IMR-90 (cell line): ENCODE measurements around the gene VSIR. TPM values are rescaled to one million over a fixed set of nuclear protein-coding genes. Genes with fewer than 3 reads are reported as not detected.

Experiments
- ATAC-seq: fragments of 200-7000 bp; cut with Tn5 transposase; 2 replicates; pipeline ENCODE4 v1.9.1; 2020; ENCODE audit warnings: low read depth, mild to moderate bottlenecking, moderate library complexity
- BruUV-seq: library from RNA; stranded (reverse); fragments of 400-500 nt; replicated peaks from 2 replicates; lab custom pipeline; 2021; lab: Mats Ljungman, UMichigan
- CTCF ChIA-PET: fragments of 300-600 bp; formaldehyde crosslinking; extraction: SDS; loops from one replicate; lab custom pipeline; 2021; ENCODE audit warnings: antibody characterized with exemption; lab: Yijun Ruan, JAX
- POLR2A ChIA-PET: fragments of 300-600 bp; sonication (Branson Sonifier 250); formaldehyde crosslinking; loops from one replicate; lab custom pipeline; 2022; ENCODE audit warnings: antibody characterized with exemption; ENCODE audit not compliant: unreplicated experiment; lab: Charles Lee
- DNase-seq: peaks from one replicate; pipeline ENCODE4 v3.0.0; 2013
- H2AFZ ChIP-seq: replicated peaks from 2 replicates; pipeline ENCODE3; 2013; ENCODE audit warnings: low read length, mild to moderate bottlenecking; ENCODE audit not compliant: poor library complexity
- H2AK5ac ChIP-seq: 2 replicates; pipeline ENCODE4 v1.6.1; 2013; ENCODE audit warnings: low read depth, low read length, inconsistent platforms
- H2AK9ac ChIP-seq: replicated peaks from 2 replicates; pipeline ENCODE3; 2013; ENCODE audit warnings: mild to moderate bottlenecking, low read depth, low read length, moderate library complexity; ENCODE audit not compliant: poor library complexity
- H2BK120ac ChIP-seq: 2 replicates; pipeline ENCODE4 v1.6.1; 2013; ENCODE audit warnings: low read depth, low read length, inconsistent platforms
- H2BK15ac ChIP-seq: 3 replicates; pipeline ENCODE4 v1.6.1; 2013; ENCODE audit warnings: low read depth, low read length, inconsistent platforms
- H2BK20ac ChIP-seq: 2 replicates; pipeline ENCODE4 v1.6.1; 2013; ENCODE audit warnings: low read depth, mild to moderate bottlenecking, inconsistent platforms, low read length, moderate library complexity
- H2BK5ac ChIP-seq: 2 replicates; pipeline ENCODE4 v1.6.1; 2013; ENCODE audit warnings: mild to moderate bottlenecking, low read depth, low read length, inconsistent platforms; ENCODE audit not compliant: poor library complexity, severe bottlenecking
- H3K14ac ChIP-seq: replicated peaks from 2 replicates; pipeline ENCODE4 v1.6.1; 2013; ENCODE audit warnings: low read depth, low read length, inconsistent platforms
- H3K18ac ChIP-seq: 2 replicates; pipeline ENCODE4 v1.6.1; 2013; ENCODE audit warnings: low read depth, low read length, control low read depth
- H3K23ac ChIP-seq: 2 replicates; pipeline ENCODE4 v1.6.1; 2013; ENCODE audit warnings: low read depth, low read length, inconsistent platforms
- H3K27ac ChIP-seq: 2 replicates; pipeline ENCODE4 v1.5.1; 2013; ENCODE audit warnings: mild to moderate bottlenecking, control low read depth, low read length; ENCODE audit not compliant: insufficient read depth
- H3K27me3 ChIP-seq: 2 replicates; pipeline ENCODE4 v1.6.1; 2013; ENCODE audit warnings: low read length; ENCODE audit not compliant: control insufficient read depth, insufficient read depth
- H3K36me3 ChIP-seq: 2 replicates; pipeline ENCODE4 v1.6.1; 2013; ENCODE audit warnings: low read length, mixed read lengths; ENCODE audit not compliant: control insufficient read depth, insufficient read depth
- H3K4ac ChIP-seq: 2 replicates; pipeline ENCODE4 v1.6.1; 2013; ENCODE audit warnings: low read depth, low read length, inconsistent platforms
- H3K4me1 ChIP-seq: 2 replicates; pipeline ENCODE4 v1.6.1; 2013; ENCODE audit warnings: low read length, mixed read lengths; ENCODE audit not compliant: control insufficient read depth, insufficient read depth
- H3K4me2 ChIP-seq: 2 replicates; pipeline ENCODE4 v1.6.1; 2013; ENCODE audit warnings: low read depth, mild to moderate bottlenecking, control low read depth, low read length, moderate library complexity
- H3K4me3 ChIP-seq: 2 replicates; pipeline ENCODE4 v1.5.1; 2013; ENCODE audit warnings: low read depth, mild to moderate bottlenecking, control low read depth, low read length, moderate library complexity; ENCODE audit not compliant: insufficient read depth
- H3K56ac ChIP-seq: 2 replicates; pipeline ENCODE4 v1.6.1; 2013; ENCODE audit warnings: low read length, inconsistent platforms; ENCODE audit not compliant: insufficient read depth; ENCODE audit errors: extremely low read depth
- H3K79me1 ChIP-seq, 2 experiments: 2 replicates each; pipeline ENCODE4 v1.6.1; 2013; ENCODE audit warnings: low read length in 2 of 2, inconsistent platforms in 1 of 2, low read depth in 1 of 2
- H3K9ac ChIP-seq: 2 replicates; pipeline ENCODE4 v1.6.1; 2013; ENCODE audit warnings: low read depth, low read length, control low read depth
- H3K9me1 ChIP-seq: 2 replicates; pipeline ENCODE4 v1.6.1; 2013; ENCODE audit warnings: low read length, inconsistent platforms; ENCODE audit not compliant: insufficient read depth
- H3K9me3 ChIP-seq: 2 replicates; pipeline ENCODE4 v1.6.1; 2013; ENCODE audit warnings: low read length; ENCODE audit not compliant: control insufficient read depth, insufficient read depth
- H4K20me1 ChIP-seq: 2 replicates; pipeline ENCODE4 v1.6.1; 2013; ENCODE audit warnings: low read length, inconsistent platforms; ENCODE audit not compliant: insufficient read depth
- H4K5ac ChIP-seq: 2 replicates; pipeline ENCODE4 v1.6.1; 2013; ENCODE audit warnings: mild to moderate bottlenecking, low read depth, low read length, control low read depth
- H4K8ac ChIP-seq, 2 experiments: 2 replicates each; pipeline ENCODE4 v1.6.1; 2013; ENCODE audit warnings: low read depth in 2 of 2, low read length in 2 of 2, control low read depth in 1 of 2, inconsistent platforms in 1 of 2
- H4K91ac ChIP-seq: 2 replicates; pipeline ENCODE4 v1.6.1; 2013; ENCODE audit warnings: low read depth, low read length, inconsistent platforms; ENCODE audit not compliant: insufficient read depth
- FOS ChIP-seq: fragments of 150-350 bp; IDR thresholded peaks from 2 replicates; pipeline ENCODE4 v1.6.1; 2016; ENCODE audit warnings: low read depth, low read length
- MAFK ChIP-seq: IDR thresholded peaks from 2 replicates; pipeline ENCODE4 v1.6.1; 2012; ENCODE audit warnings: low read depth, low read length, improper control_type of control experiment
- NFE2L2 ChIP-seq: fragments of 150-350 bp; IDR thresholded peaks from 2 replicates; pipeline ENCODE4 v1.6.1; 2016; ENCODE audit warnings: low read depth, mild to moderate bottlenecking, low read length
- RAD21 ChIP-seq: IDR thresholded peaks from 2 replicates; pipeline ENCODE4 v1.6.1; 2012; ENCODE audit warnings: low read length, improper control_type of control experiment
- WGBS, 2 experiments: methylation state at CpG; one replicate each; pipeline versions ENCODE4 v1.1.5 to v1.1.7; 2013; ENCODE audit warnings: missing lambda C conversion rate in 2 of 2; ENCODE audit not compliant: insufficient read length in 1 of 2; ENCODE audit errors: extremely low coverage in 2 of 2; 5-methylcytosine and 5-hydroxymethylcytosine counted together
- dilution Hi-C: fragments of 300-500 bp; cut with HindIII; formaldehyde crosslinking; loops from one replicate; pipeline ENCODE4 v1.14.3; 2018; ENCODE audit warnings: low sequenced_read_pairs; ENCODE audit not compliant: unreplicated experiment
- in situ Hi-C: fragments of 300-500 bp; cut with MboI; formaldehyde crosslinking; loops from 3 replicates; pipeline ENCODE4 v1.14.3; 2019; ENCODE audit warnings: low sequenced_read_pairs, inconsistent platforms, mixed read lengths
- intact Hi-C: fragments of 100-400 bp; cut with micrococcal nuclease; formaldehyde crosslinking; loops from 2 replicates; pipeline ENCODE4 v1.10.0; 2022
- polyA plus RNA-seq, 3 experiments: library from polyadenylated mRNA; depleted of rRNA; stranded (reverse); fragments of >200 nt; gene quantifications; 2 replicates each; pipeline ENCODE4 v1.2.3, GENCODE V29; 2012; ENCODE audit warnings: low replicate concordance in 1 of 3
- total RNA-seq: library from RNA; depleted of rRNA; stranded (reverse); fragments of >200 nt; gene quantifications from 2 replicates; pipeline ENCODE4 v1.2.3, GENCODE V29; 2012
- TF ChIP-seq, protein P1 (sequence below): fragments of 150-350 bp; IDR thresholded peaks from 2 replicates; pipeline ENCODE4 v1.6.1; 2017; ENCODE audit warnings: mild to moderate bottlenecking, antibody characterized with exemption, low read length, low read depth

VSIR gene
- total and polyA plus RNA-seq, 2 of the 4 experiments (the other 2 are of a cell fraction), result 5.0 to 23.8 TPM

DNA sequence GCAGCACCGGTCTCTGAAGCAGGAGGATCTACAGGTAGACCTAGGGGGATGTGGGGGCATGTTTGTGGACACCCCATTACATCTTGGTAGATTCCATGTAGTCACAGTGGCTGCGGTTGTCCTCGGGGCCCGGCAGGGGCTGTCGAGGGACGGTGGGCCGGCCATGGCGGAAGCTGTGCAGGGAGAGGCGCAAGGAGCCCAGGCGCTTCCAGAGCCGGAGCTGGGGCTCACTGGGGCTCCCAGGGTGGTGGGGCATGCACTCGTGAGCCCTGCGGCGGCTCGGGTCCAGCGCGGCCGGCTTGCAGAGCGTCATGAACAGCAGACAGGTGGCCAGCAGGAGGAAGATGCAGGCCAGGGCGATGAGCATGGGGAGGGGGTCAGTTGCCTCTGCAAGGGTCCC, 57.5 kb downstream of the VSIR start:
- Histone ChIP-seq H2BK15ac (no peak overlapping the region), H3K14ac (no peak overlapping the region), H4K8ac (no peak overlapping the region), H3K27me3 (peaks cover 9% of the 10 kb centered on the region; the same call in 1 of the 2 replicates), H4K20me1 (no peaks in the 10 kb centered on the region), H3K18ac (no peak overlapping the region), H2BK120ac (no peak overlapping the region), H3K4ac (no peak overlapping the region), H2BK5ac (no peak overlapping the region), H3K23ac (no peak overlapping the region), H3K56ac (no peak overlapping the region), H3K9me1 (no peaks in the 10 kb centered on the region), H3K4me1 (peaks cover 26% of the 10 kb centered on the region), H3K27ac (no peak overlapping the region), H2AFZ (no peak overlapping the region), H3K9ac (no peak overlapping the region), H4K5ac (no peak overlapping the region), H3K4me3 (no peak overlapping the region), H3K4me2 (no peak overlapping the region), H2AK5ac (no peak overlapping the region), H3K79me1 (no peaks in the 10 kb centered on the region), H4K91ac (no peak overlapping the region), H2BK20ac (no peak overlapping the region), H3K9me3 (no peaks in the 10 kb centered on the region), H2AK9ac (no peak overlapping the region), H3K36me3 (no peaks in the 10 kb centered on the region)
- intact Hi-C loops (no loop called here), in situ Hi-C loops (no loop called here), dilution Hi-C loops (no loop called here)
- BruUV-seq, result no TSS peak
- ATAC-seq, result no peak
- no peak for DNase-seq
- ChIA-PET CTCF (interaction anchor here (0.8 kb wide), 1 partner anchor 11 kb away, joined by 3 read pairs; no protein-coding TSS in a partner anchor), POLR2A (no interaction called here)
- TF ChIP-seq MAFK (no peak), RAD21 (no peak), FOS (no peak), NFE2L2 (no peak)
- TF ChIP-seq, protein P1, sequence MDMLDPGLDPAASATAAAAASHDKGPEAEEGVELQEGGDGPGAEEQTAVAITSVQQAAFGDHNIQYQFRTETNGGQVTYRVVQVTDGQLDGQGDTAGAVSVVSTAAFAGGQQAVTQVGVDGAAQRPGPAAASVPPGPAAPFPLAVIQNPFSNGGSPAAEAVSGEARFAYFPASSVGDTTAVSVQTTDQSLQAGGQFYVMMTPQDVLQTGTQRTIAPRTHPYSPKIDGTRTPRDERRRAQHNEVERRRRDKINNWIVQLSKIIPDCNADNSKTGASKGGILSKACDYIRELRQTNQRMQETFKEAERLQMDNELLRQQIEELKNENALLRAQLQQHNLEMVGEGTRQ, result no peak
- WGBS, 2 experiments, result 85% methylated on average over 9 of the region's 20 CpGs; no CpG with 5 or more reads in 1 of the 2 experiments
